ENCODE data around the gene CPA5. TPM values are rescaled to one million over a fixed set of nuclear protein-coding genes. Genes with fewer than 3 reads are reported as not detected.
A peak's percentile ranks its signal among the peaks of the same experiment; 100 is the strongest.

CPA5 gene
- total RNA-seq, 1 donor from 2014 or later = not detected

- Histone ChIP-seq H3K27me3 (ENCODE audit: low read depth) (peaks cover 5% of the 10 kb centered on the region), H3K4me3 (no peak overlapping the region), H3K36me3 (no peaks in the 10 kb centered on the region), H3K27ac (no peak overlapping the region), H3K9me3 (no peaks in the 10 kb centered on the region), H3K4me1 (no peaks in the 10 kb centered on the region)
- no peak for ATAC-seq
- intact Hi-C loops (cut with DNase I) = no loop called here
- DNase-seq = no peak
- TF ChIP-seq, protein P1, sequence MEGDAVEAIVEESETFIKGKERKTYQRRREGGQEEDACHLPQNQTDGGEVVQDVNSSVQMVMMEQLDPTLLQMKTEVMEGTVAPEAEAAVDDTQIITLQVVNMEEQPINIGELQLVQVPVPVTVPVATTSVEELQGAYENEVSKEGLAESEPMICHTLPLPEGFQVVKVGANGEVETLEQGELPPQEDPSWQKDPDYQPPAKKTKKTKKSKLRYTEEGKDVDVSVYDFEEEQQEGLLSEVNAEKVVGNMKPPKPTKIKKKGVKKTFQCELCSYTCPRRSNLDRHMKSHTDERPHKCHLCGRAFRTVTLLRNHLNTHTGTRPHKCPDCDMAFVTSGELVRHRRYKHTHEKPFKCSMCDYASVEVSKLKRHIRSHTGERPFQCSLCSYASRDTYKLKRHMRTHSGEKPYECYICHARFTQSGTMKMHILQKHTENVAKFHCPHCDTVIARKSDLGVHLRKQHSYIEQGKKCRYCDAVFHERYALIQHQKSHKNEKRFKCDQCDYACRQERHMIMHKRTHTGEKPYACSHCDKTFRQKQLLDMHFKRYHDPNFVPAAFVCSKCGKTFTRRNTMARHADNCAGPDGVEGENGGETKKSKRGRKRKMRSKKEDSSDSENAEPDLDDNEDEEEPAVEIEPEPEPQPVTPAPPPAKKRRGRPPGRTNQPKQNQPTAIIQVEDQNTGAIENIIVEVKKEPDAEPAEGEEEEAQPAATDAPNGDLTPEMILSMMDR (IDR thresholded peaks at IDR 0.05) = no peak
Observed at GRCh38 chr7:130345136-130345535, 520 bp downstream of the CPA5 start.

DNA sequence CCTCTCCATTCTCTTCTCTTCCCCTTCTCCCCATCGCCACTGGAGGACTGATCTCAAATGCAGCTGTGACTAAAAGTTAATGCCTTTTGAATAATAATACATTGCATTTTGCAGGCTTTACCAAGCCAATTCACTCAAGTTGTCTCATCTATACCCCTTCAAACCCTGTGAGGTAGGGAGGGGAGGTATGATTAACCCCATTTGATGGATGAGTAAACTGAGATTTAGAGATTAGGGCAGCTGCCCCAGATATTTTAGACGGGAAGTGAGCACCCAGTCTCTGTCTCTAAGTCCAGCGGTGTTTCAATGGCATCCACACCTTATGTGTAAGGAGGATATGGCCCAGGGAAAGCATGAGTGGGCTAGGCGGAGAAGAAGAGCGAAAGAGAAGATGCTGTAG lies 1.1 kb downstream of the CPA5 start:
- Histone ChIP-seq H3K27ac (no peak overlapping the region), H3K27me3 (ENCODE audit: low read depth) (peaks cover 5% of the 10 kb centered on the region), H3K4me1 (peaks cover 2% of the 10 kb centered on the region), H3K4me3 (no peak overlapping the region), H3K36me3 (no peaks in the 10 kb centered on the region), H3K9me3 (no peaks in the 10 kb centered on the region)
- ATAC-seq (no peak), DNase-seq (no peak)
- TF ChIP-seq, protein P1 (IDR thresholded peaks at IDR 0.05) = no peak
- intact Hi-C loops (cut with DNase I) = no loop called here

DNA sequence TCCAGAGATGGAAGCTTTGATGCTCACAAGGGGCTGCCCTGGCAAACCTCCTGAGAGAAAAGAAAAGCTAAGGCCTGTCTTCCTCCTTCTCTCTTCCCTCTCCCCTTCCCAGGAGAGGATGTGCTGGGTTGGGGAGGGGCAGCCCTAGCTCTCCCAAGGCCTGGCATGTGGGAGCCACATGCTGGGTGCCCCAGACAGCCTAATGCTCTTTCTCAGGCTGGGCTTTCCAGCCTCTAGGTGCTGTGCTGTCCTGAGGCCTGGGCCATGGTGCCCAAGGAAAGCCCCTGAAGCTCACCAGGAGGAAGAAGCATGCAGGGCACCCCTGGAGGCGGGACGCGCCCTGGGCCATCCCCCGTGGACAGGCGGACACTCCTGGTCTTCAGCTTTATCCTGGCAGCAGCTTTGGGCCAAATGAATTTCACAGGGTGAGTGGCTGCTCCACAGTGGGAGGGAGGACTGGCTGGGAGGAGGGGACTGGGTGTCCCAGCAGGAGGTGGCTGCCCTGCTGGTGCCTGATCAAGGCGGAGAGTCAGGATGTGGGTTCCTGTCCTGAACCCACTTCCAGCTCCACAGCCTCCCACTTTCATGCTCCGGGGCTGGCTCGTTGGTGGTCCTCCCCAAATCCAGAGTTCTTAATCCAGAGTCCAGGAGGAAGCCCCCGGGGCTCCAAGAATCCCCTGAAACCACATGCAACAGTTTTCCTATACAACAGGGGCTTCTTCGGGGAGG lies 1.7 kb downstream of the CPA5 start:
- no peak overlapping the region for H3K4me3 ChIP-seq
- no peaks in the 10 kb centered on the region for H3K36me3 ChIP-seq
- peaks cover 5% of the 10 kb centered on the region for H3K27me3 ChIP-seq (ENCODE audit: low read depth)
- TF ChIP-seq, protein P1 (IDR thresholded peaks at IDR 0.05) = no peak
- H3K9me3 ChIP-seq = no peaks in the 10 kb centered on the region
- DNase-seq = no peak
- H3K27ac ChIP-seq = no peak overlapping the region
- H3K4me1 ChIP-seq = peaks cover 8% of the 10 kb centered on the region
- ATAC-seq = no peak
- intact Hi-C loops (cut with DNase I) = no loop called here

- Histone ChIP-seq H3K4me3 (no peak overlapping the region), H3K27me3 (ENCODE audit: low read depth) (peaks cover 5% of the 10 kb centered on the region), H3K4me1 (peaks cover 14% of the 10 kb centered on the region), H3K9me3 (no peaks in the 10 kb centered on the region), H3K36me3 (no peaks in the 10 kb centered on the region), H3K27ac (no peak overlapping the region)
- ATAC-seq = no peak
- no peak for DNase-seq
- intact Hi-C loops (cut with DNase I) = no loop called here
- TF ChIP-seq, protein P1 (IDR thresholded peaks at IDR 0.05) = no peak
Observed at GRCh38 chr7:130346941-130347340, 2.3 kb downstream of the CPA5 start.

DNA sequence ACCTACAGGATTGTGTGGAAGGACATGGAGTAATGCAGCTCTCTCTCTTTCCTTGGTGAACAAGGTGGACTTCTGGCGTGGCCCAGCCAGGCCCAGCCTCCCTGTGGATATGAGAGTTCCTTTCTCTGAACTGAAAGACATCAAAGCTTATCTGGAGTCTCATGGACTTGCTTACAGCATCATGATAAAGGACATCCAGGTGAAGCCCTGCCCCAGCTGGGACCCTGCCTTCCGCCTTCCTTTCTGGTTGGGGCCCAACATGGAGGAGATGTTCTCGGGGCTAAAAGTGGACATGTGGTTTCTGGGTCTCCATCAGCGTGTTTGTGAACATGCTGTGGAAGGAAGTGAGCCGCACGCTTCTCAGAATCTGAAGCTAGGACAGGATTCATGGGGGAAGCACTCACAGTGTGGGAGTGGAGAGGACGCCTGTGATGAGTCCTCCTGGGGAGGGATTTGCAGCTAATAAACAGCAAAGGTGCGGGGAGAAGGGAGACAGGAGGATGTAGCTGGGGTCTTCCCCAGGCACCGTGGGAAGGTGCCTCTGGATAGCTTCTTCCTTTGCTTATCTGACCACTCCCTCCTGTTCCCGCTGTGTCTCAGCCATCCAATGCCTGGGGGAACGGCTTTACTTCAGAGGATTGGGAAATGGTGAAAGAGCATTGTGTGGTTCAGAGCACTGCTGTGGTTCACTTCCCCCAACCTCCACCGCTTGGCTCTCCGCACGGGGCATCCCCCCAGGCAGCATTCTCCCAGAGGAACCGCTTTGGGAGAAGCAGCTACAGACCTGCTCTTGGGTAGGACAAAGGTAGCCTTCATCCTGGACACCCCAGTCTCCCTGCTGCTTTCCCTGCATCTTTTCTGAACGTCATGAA lies 5.5 kb downstream of the CPA5 start:
- Histone ChIP-seq H3K27ac (peak overlapping the region; percentile 61), H3K4me1 (peaks cover 14% of the 10 kb centered on the region), H3K27me3 (ENCODE audit: low read depth) (peaks cover 5% of the 10 kb centered on the region), H3K9me3 (no peaks in the 10 kb centered on the region), H3K4me3 (no peak overlapping the region), H3K36me3 (no peaks in the 10 kb centered on the region)
- intact Hi-C loops (cut with DNase I) = no loop called here
- peak in 1 of 2 donors; percentile 4 for ATAC-seq
- no peak for DNase-seq
- TF ChIP-seq, protein P1 (IDR thresholded peaks at IDR 0.05) = no peak

All from lower lobe of right lung (tissue), 2 donors.